Trophoblast cell (in vitro differentiated cells and primary cell): ENCODE measurements around the gene LCOR.

Experiments
- DNase-seq, 2 donors: peaks; one replicate each; pipeline ENCODE4 v3.0.0-alpha.2; 2016
- H2AFZ ChIP-seq: 2 replicates; pipeline ENCODE4 v1.6.1; 2013; ENCODE audit warnings: low read length, moderate library complexity, mild to moderate bottlenecking; ENCODE audit not compliant: insufficient read depth, poor library complexity
- H2AK5ac ChIP-seq: 2 replicates; pipeline ENCODE4 v1.6.1; 2013; ENCODE audit warnings: mild to moderate bottlenecking, low read length
- H2BK120ac ChIP-seq: 2 replicates; pipeline ENCODE4 v1.6.1; 2013; ENCODE audit warnings: low read length, mild to moderate bottlenecking, moderate library complexity; ENCODE audit not compliant: insufficient read depth, poor library complexity
- H2BK12ac ChIP-seq: 2 replicates; pipeline ENCODE4 v1.6.1; 2013; ENCODE audit warnings: mild to moderate bottlenecking, low read length, moderate library complexity
- H2BK5ac ChIP-seq: 2 replicates; pipeline ENCODE4 v1.6.1; 2013; ENCODE audit warnings: low read length, low read depth, moderate library complexity, mild to moderate bottlenecking; ENCODE audit not compliant: poor library complexity
- H3K14ac ChIP-seq: 2 replicates; pipeline ENCODE4 v1.6.1; 2013; ENCODE audit warnings: mild to moderate bottlenecking, low read length
- H3K18ac ChIP-seq: 2 replicates; pipeline ENCODE4 v1.6.1; 2013; ENCODE audit warnings: mild to moderate bottlenecking, low read length
- H3K23ac ChIP-seq: 2 replicates; pipeline ENCODE4 v1.6.1; 2013; ENCODE audit warnings: low read length
- H3K27ac ChIP-seq: 2 replicates; pipeline ENCODE4 v1.5.1; 2013; ENCODE audit warnings: low read depth, mild to moderate bottlenecking, inconsistent platforms, low read length, moderate library complexity
- H3K27me3 ChIP-seq: 2 replicates; pipeline ENCODE4 v1.6.1; 2013; ENCODE audit warnings: inconsistent platforms, mild to moderate bottlenecking, low read length, moderate library complexity; ENCODE audit not compliant: insufficient read depth
- H3K36me3 ChIP-seq, 2 experiments: 1 replicate in 1 of 2; 2 replicates in 1 of 2; pipeline ENCODE4 v1.6.1; 2013; ENCODE audit warnings: low read length in 2 of 2, mild to moderate bottlenecking in 2 of 2, moderate library complexity in 1 of 2; ENCODE audit not compliant: insufficient read depth in 2 of 2, control insufficient read depth in 1 of 2
- H3K4ac ChIP-seq: 2 replicates; pipeline ENCODE4 v1.6.1; 2013; ENCODE audit warnings: low read depth, mild to moderate bottlenecking, low read length, moderate library complexity
- H3K4me1 ChIP-seq, 2 experiments: 1 replicate in 1 of 2; 2 replicates in 1 of 2; pipeline ENCODE4 v1.6.1; 2013; ENCODE audit warnings: low read length in 2 of 2, mild to moderate bottlenecking in 2 of 2, moderate library complexity in 1 of 2; ENCODE audit not compliant: insufficient read depth in 2 of 2, control insufficient read depth in 1 of 2
- H3K4me2 ChIP-seq: 2 replicates; pipeline ENCODE4 v1.6.1; 2013; ENCODE audit warnings: inconsistent platforms, mild to moderate bottlenecking, low read length, moderate library complexity
- H3K4me3 ChIP-seq: 2 replicates; pipeline ENCODE4 v1.5.1; 2013; ENCODE audit warnings: mild to moderate bottlenecking, low read depth, low read length, inconsistent platforms
- H3K79me1 ChIP-seq: one replicate; pipeline ENCODE4 v1.6.1; 2013; ENCODE audit warnings: low read length
- H3K79me2 ChIP-seq: 2 replicates; pipeline ENCODE4 v1.6.1; 2013; ENCODE audit warnings: low read length, mild to moderate bottlenecking; ENCODE audit not compliant: control insufficient read depth, insufficient read depth, poor library complexity
- H3K9ac ChIP-seq: 2 replicates; pipeline ENCODE4 v1.6.1; 2013; ENCODE audit warnings: mild to moderate bottlenecking, low read length
- H3K9me3 ChIP-seq: 2 replicates; pipeline ENCODE4 v1.6.1; 2013; ENCODE audit warnings: low read depth, mild to moderate bottlenecking, control low read depth, inconsistent platforms, low read length; ENCODE audit not compliant: insufficient read depth
- H4K12ac ChIP-seq: 2 replicates; pipeline ENCODE4 v1.6.1; 2013; ENCODE audit warnings: low read depth, mild to moderate bottlenecking, low read length, moderate library complexity
- H4K8ac ChIP-seq: 2 replicates; pipeline ENCODE4 v1.6.1; 2013; ENCODE audit warnings: low read depth, mild to moderate bottlenecking, low read length, moderate library complexity
- H4K91ac ChIP-seq: one replicate; pipeline ENCODE4 v1.6.1; 2013; ENCODE audit warnings: low read depth, mild to moderate bottlenecking, low read length, moderate library complexity
- WGBS: extraction: QIAGEN DNeasy Blood & Tissue Kit; methylation state at CpG from one replicate; pipeline ENCODE4 v1.1.7; 2013; ENCODE audit warnings: missing lambda C conversion rate; ENCODE audit not compliant: insufficient read length, insufficient coverage; ENCODE audit errors: extremely low coverage; 5-methylcytosine and 5-hydroxymethylcytosine counted together

The LCOR gene

GRCh38 chr10:96960872-96961271 lies 128.8 kb downstream of the LCOR start:
- H2BK120ac ChIP-seq = no peak overlapping the region
- no peaks in the 10 kb centered on the region for H3K4me1 ChIP-seq
- no peaks in the 10 kb centered on the region for H3K36me3 ChIP-seq
- no peaks in the 10 kb centered on the region for H3K9me3 ChIP-seq
- no peak overlapping the region for H3K4me3 ChIP-seq
- H3K23ac ChIP-seq = no peak overlapping the region
- H3K14ac ChIP-seq = no peak overlapping the region
- no peak overlapping the region for H3K4ac ChIP-seq
- no peak overlapping the region for H3K4me2 ChIP-seq
- H2BK12ac ChIP-seq = no peak overlapping the region
- no peak overlapping the region for H4K8ac ChIP-seq
- no peak overlapping the region for H4K91ac ChIP-seq
- H4K12ac ChIP-seq = no peak overlapping the region
- no peak overlapping the region for H3K18ac ChIP-seq
- no peak for DNase-seq
- no peaks in the 10 kb centered on the region for H3K79me2 ChIP-seq
- H3K79me1 ChIP-seq = no peaks in the 10 kb centered on the region
- H2BK5ac ChIP-seq = no peak overlapping the region
- H2AFZ ChIP-seq = no peak overlapping the region
- H3K27me3 ChIP-seq = no peaks in the 10 kb centered on the region
- WGBS = no CpG with 5 or more reads among the region's 2 CpGs
- no peak overlapping the region for H2AK5ac ChIP-seq
- H3K9ac ChIP-seq = no peak overlapping the region
- H3K27ac ChIP-seq = no peak overlapping the region

- no peak overlapping the region for H4K12ac ChIP-seq
- no peaks in the 10 kb centered on the region for H3K36me3 ChIP-seq
- H3K23ac ChIP-seq = no peak overlapping the region
- no peak overlapping the region for H2BK120ac ChIP-seq
- H3K79me1 ChIP-seq = peaks cover 1% of the 10 kb centered on the region
- H4K91ac ChIP-seq = no peak overlapping the region
- H2AFZ ChIP-seq = no peak overlapping the region
- H3K14ac ChIP-seq = no peak overlapping the region
- no peak overlapping the region for H2BK5ac ChIP-seq
- no peak overlapping the region for H3K4ac ChIP-seq
- H2AK5ac ChIP-seq = no peak overlapping the region
- H3K79me2 ChIP-seq = no peaks in the 10 kb centered on the region
- H3K18ac ChIP-seq = no peak overlapping the region
- no peak overlapping the region for H2BK12ac ChIP-seq
- H3K27me3 ChIP-seq = no peaks in the 10 kb centered on the region
- no peak overlapping the region for H3K4me3 ChIP-seq
- no peaks in the 10 kb centered on the region for H3K9me3 ChIP-seq
- H3K4me2 ChIP-seq = no peak overlapping the region
- no peaks in the 10 kb centered on the region for H3K4me1 ChIP-seq
- DNase-seq = no peak
- no peak overlapping the region for H3K9ac ChIP-seq
- no peak overlapping the region for H3K27ac ChIP-seq
- WGBS = no CpG with 5 or more reads among the region's 2 CpGs
- H4K8ac ChIP-seq = no peak overlapping the region
Observed at GRCh38 chr10:96964131-96964530, 132.0 kb downstream of the LCOR start.

GRCh38 chr10:96967847-96968246 lies 135.7 kb downstream of the LCOR start:
- no peak for DNase-seq
- H2BK5ac ChIP-seq = no peak overlapping the region
- no peaks in the 10 kb centered on the region for H3K9me3 ChIP-seq
- H3K36me3 ChIP-seq = no peaks in the 10 kb centered on the region
- H3K4me3 ChIP-seq = no peak overlapping the region
- no peaks in the 10 kb centered on the region for H3K27me3 ChIP-seq
- H3K18ac ChIP-seq = no peak overlapping the region
- H2BK120ac ChIP-seq = no peak overlapping the region
- H2AK5ac ChIP-seq = no peak overlapping the region
- no peak overlapping the region for H3K4ac ChIP-seq
- no peak overlapping the region for H3K23ac ChIP-seq
- no peak overlapping the region for H2AFZ ChIP-seq
- H3K27ac ChIP-seq = no peak overlapping the region
- H3K79me1 ChIP-seq = peaks cover 1% of the 10 kb centered on the region
- H2BK12ac ChIP-seq = no peak overlapping the region
- H3K79me2 ChIP-seq = no peaks in the 10 kb centered on the region
- no peak overlapping the region for H4K8ac ChIP-seq
- H3K9ac ChIP-seq = no peak overlapping the region
- no peak overlapping the region for H4K91ac ChIP-seq
- H3K14ac ChIP-seq = no peak overlapping the region
- no peak overlapping the region for H3K4me2 ChIP-seq
- H4K12ac ChIP-seq = no peak overlapping the region
- no peaks in the 10 kb centered on the region for H3K4me1 ChIP-seq

GRCh38 chr10:96968682-96969423 lies 136.8 kb downstream of the LCOR start:
- H2BK120ac ChIP-seq = no peak overlapping the region
- no peaks in the 10 kb centered on the region for H3K4me1 ChIP-seq
- H3K4ac ChIP-seq = no peak overlapping the region
- no peaks in the 10 kb centered on the region for H3K36me3 ChIP-seq
- H2BK5ac ChIP-seq = no peak overlapping the region
- no peak overlapping the region for H3K27ac ChIP-seq
- H3K4me3 ChIP-seq = no peak overlapping the region
- no peak overlapping the region for H3K4me2 ChIP-seq
- no peak overlapping the region for H2BK12ac ChIP-seq
- DNase-seq = no peak
- peaks cover 1% of the 10 kb centered on the region for H3K79me1 ChIP-seq
- no peak overlapping the region for H2AFZ ChIP-seq
- H3K9me3 ChIP-seq = no peaks in the 10 kb centered on the region
- H3K27me3 ChIP-seq = no peaks in the 10 kb centered on the region
- no peaks in the 10 kb centered on the region for H3K79me2 ChIP-seq
- H4K8ac ChIP-seq = no peak overlapping the region
- H3K23ac ChIP-seq = no peak overlapping the region
- no peak overlapping the region for H3K18ac ChIP-seq
- no peak overlapping the region for H3K9ac ChIP-seq
- H4K12ac ChIP-seq = no peak overlapping the region
- H4K91ac ChIP-seq = no peak overlapping the region
- no peak overlapping the region for H3K14ac ChIP-seq
- no peak overlapping the region for H2AK5ac ChIP-seq
- WGBS = no CpG with 5 or more reads among the region's 5 CpGs
